BE2C (cell line): ENCODE measurements around the gene ADAM10.

Source experiments
- DNase-seq: peaks from one replicate; pipeline ENCODE4 v3.0.0-alpha.2; 2020
- H3K27me3 ChIP-seq: fragments of 250-450 bp; sonication (Bioruptor Pico); 2 replicates; pipeline ENCODE4 v1.5.1; 2020; ENCODE audit warnings: mild to moderate bottlenecking
- H3K36me3 ChIP-seq: fragments of 250-450 bp; sonication (Bioruptor Pico); 2 replicates; pipeline ENCODE4 v1.5.1; 2020; ENCODE audit warnings: mild to moderate bottlenecking
- H3K4me1 ChIP-seq: fragments of 250-450 bp; sonication (Bioruptor Pico); 2 replicates; pipeline ENCODE4 v1.5.1; 2020
- H3K4me3 ChIP-seq: 2 replicates; pipeline ENCODE4 v1.5.1; 2011; ENCODE audit warnings: low read depth, low read length
- H3K9me3 ChIP-seq: fragments of 250-450 bp; sonication (Bioruptor Pico); 2 replicates; pipeline ENCODE4 v1.5.1; 2020
- TF ChIP-seq, protein P1 (sequence below): IDR thresholded peaks from 2 replicates; pipeline ENCODE4 v1.5.1; 2012; ENCODE audit warnings: mild to moderate bottlenecking, low read depth, low read length

ADAM10 gene

GRCh38 chr15:58697220-58697619, 52.3 kb downstream of the ADAM10 start:
- Histone ChIP-seq H3K36me3 (peaks cover 10% of the 10 kb centered on the region), H3K4me3 (no peak overlapping the region), H3K27me3 (no peaks in the 10 kb centered on the region), H3K4me1 (no peaks in the 10 kb centered on the region), H3K9me3 (no peaks in the 10 kb centered on the region)
- no peak for DNase-seq
- TF ChIP-seq, protein P1, sequence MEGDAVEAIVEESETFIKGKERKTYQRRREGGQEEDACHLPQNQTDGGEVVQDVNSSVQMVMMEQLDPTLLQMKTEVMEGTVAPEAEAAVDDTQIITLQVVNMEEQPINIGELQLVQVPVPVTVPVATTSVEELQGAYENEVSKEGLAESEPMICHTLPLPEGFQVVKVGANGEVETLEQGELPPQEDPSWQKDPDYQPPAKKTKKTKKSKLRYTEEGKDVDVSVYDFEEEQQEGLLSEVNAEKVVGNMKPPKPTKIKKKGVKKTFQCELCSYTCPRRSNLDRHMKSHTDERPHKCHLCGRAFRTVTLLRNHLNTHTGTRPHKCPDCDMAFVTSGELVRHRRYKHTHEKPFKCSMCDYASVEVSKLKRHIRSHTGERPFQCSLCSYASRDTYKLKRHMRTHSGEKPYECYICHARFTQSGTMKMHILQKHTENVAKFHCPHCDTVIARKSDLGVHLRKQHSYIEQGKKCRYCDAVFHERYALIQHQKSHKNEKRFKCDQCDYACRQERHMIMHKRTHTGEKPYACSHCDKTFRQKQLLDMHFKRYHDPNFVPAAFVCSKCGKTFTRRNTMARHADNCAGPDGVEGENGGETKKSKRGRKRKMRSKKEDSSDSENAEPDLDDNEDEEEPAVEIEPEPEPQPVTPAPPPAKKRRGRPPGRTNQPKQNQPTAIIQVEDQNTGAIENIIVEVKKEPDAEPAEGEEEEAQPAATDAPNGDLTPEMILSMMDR, result no peak

GRCh38 chr15:58696738-58697137, 52.8 kb downstream of the ADAM10 start:
- no peaks in the 10 kb centered on the region for H3K27me3 ChIP-seq
- H3K4me3 ChIP-seq, result no peak overlapping the region
- DNase-seq, result no peak
- H3K9me3 ChIP-seq, result no peaks in the 10 kb centered on the region
- H3K4me1 ChIP-seq, result no peaks in the 10 kb centered on the region
- TF ChIP-seq, protein P1, result no peak
- peaks cover 10% of the 10 kb centered on the region for H3K36me3 ChIP-seq

DNA sequence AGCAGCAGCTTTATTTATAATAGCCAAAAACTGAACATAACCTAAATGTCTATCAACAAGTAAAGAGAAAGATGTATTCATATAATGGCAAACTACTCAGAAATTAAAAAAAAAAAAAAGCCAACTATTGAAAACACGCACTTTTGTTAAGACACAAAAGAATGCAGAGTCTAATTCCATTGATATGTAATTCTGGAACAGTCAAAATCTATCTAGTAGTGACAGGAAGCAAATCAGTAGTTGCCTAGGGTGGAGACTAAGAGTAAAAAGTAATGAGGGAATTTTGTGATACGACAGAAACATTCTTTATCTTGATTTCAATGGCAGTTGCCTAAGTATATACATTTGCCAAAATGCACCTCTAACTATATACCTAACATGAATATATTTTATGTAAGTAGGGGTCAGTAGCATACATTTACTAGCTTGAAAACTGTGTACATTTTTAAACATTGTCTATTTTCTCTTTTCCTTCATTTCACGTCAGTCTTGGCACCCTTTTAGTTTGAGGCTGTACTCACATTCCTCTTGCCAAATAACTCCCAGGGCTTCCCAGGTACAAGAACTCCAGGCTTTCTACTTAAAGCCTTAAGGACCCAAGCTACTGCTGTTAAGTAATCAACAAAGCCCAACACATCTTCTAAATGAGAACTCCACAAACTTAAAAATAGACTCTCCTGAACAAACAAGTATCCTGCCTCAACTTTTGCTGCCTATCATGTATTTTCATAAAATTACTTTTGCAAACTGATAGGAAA, 54.7 kb downstream of the ADAM10 start:
- Histone ChIP-seq H3K4me1 (no peaks in the 10 kb centered on the region), H3K27me3 (no peaks in the 10 kb centered on the region), H3K9me3 (no peaks in the 10 kb centered on the region), H3K36me3 (peaks cover 4% of the 10 kb centered on the region), H3K4me3 (no peak overlapping the region)
- TF ChIP-seq, protein P1, result no peak
- no peak for DNase-seq

GRCh38 chr15:58690703-58691102, 58.8 kb downstream of the ADAM10 start:
- peaks cover 4% of the 10 kb centered on the region for H3K36me3 ChIP-seq
- no peaks in the 10 kb centered on the region for H3K27me3 ChIP-seq
- no peak overlapping the region for H3K4me3 ChIP-seq
- TF ChIP-seq, protein P1, result no peak
- DNase-seq, result no peak
- H3K9me3 ChIP-seq, result no peaks in the 10 kb centered on the region
- peaks cover 4% of the 10 kb centered on the region; the same call in 1 of the 2 replicates for H3K4me1 ChIP-seq

- Histone ChIP-seq H3K9me3 (no peaks in the 10 kb centered on the region), H3K4me1 (peaks cover 4% of the 10 kb centered on the region; the same call in 1 of the 2 replicates), H3K36me3 (peaks cover 4% of the 10 kb centered on the region), H3K27me3 (no peaks in the 10 kb centered on the region), H3K4me3 (no peak overlapping the region)
- no peak for DNase-seq
- TF ChIP-seq, protein P1, result no peak
These were observed 59.9 kb downstream of the ADAM10 start for GRCh38 chr15:58689646-58690045.

GRCh38 chr15:58686286-58686685, 63.2 kb downstream of the ADAM10 start:
- Histone ChIP-seq H3K9me3 (no peaks in the 10 kb centered on the region), H3K4me1 (peaks cover 4% of the 10 kb centered on the region)

More at GRCh38 chr15:58686286-58686685, 63.2 kb downstream of the ADAM10 start:
- Histone ChIP-seq H3K4me3 (no peak overlapping the region), H3K36me3 (no peaks in the 10 kb centered on the region), H3K27me3 (no peaks in the 10 kb centered on the region)
- DNase-seq, result no peak
- TF ChIP-seq, protein P1, result no peak
